Endothelial cell of umbilical vein (primary cell): ENCODE measurements around the gene C10orf67. TPM values are rescaled to one million over a fixed set of nuclear protein-coding genes. Genes with fewer than 3 reads are reported as not detected.

Source experiments
- BruUV-seq: library from RNA; stranded (reverse); fragments of 400-500 nt; replicated peaks from 2 replicates; lab custom pipeline; 2021; lab: Mats Ljungman, UMichigan
- CTCF ChIA-PET: fragments of 300-600, 350-600 bp; sonication (Branson Sonifier 250); formaldehyde crosslinking; loops from one replicate; lab custom pipeline; 2021; ENCODE audit warnings: antibody characterized with exemption, inconsistent platforms; lab: Charles Lee
- POLR2A ChIA-PET: fragments of 300-600, 350-600 bp; sonication (Branson Sonifier 250); formaldehyde crosslinking; loops from one replicate; lab custom pipeline; 2021; ENCODE audit warnings: antibody characterized with exemption, inconsistent platforms; lab: Charles Lee
- DNase-seq: peaks from one replicate; pipeline ENCODE4 v3.0.0-alpha.2; 2011; ENCODE audit warnings: low read depth, low spot score
- FAIRE-seq: peaks from 2 replicates; lab custom pipeline; 2011; peaks lifted over from hg19 to GRCh38; lab: Jason Lieb, UNC
- H2AFZ ChIP-seq: 2 replicates; pipeline ENCODE4 v1.6.0; 2012; ENCODE audit warnings: low read depth, low read length, control low read depth, inconsistent platforms
- H3K27ac ChIP-seq: 2 replicates; pipeline ENCODE4 v1.5.1; 2011; ENCODE audit warnings: low read depth, mild to moderate bottlenecking, control low read depth, low read length, moderate library complexity; ENCODE audit not compliant: insufficient read depth
- H3K27me3 ChIP-seq, 2 experiments: 2 replicates each; pipeline versions ENCODE4 v1.6.0 to v1.6.1; 2011; ENCODE audit warnings: low read length in 2 of 2, mixed read lengths in 1 of 2; ENCODE audit not compliant: control insufficient read depth in 2 of 2, insufficient read depth in 2 of 2
- H3K36me3 ChIP-seq, 2 experiments: 2 replicates in 1 of 2; 3 replicates in 1 of 2; pipeline ENCODE4 v1.5.1; 2011; ENCODE audit warnings: low read length in 2 of 2, mild to moderate bottlenecking in 1 of 2, moderate library complexity in 1 of 2; ENCODE audit not compliant: control insufficient read depth in 2 of 2, insufficient read depth in 2 of 2; ENCODE audit errors: extremely low read depth in 1 of 2
- H3K4me1 ChIP-seq: 3 replicates; pipeline ENCODE4 v1.5.1; 2011; ENCODE audit warnings: mild to moderate bottlenecking, low read length; ENCODE audit not compliant: control insufficient read depth, insufficient read depth; ENCODE audit errors: extremely low read depth
- H3K4me2 ChIP-seq: 2 replicates; pipeline ENCODE4 v1.6.1; 2011; ENCODE audit warnings: low read length, control low read depth, mixed read lengths; ENCODE audit not compliant: insufficient read depth
- H3K4me3 ChIP-seq, 3 experiments: fragments of 200-600 bp in 1 of 3; sonication (generic), shearing (Covaris generic) in 1 of 3; replicated peaks in 1 of 3; 2 replicates each; pipeline ENCODE4 v1.5.1; 2011 to 2016; ENCODE audit warnings: control low read depth in 3 of 3, low read length in 3 of 3, mild to moderate bottlenecking in 2 of 3, inconsistent platforms in 1 of 3, low read depth in 1 of 3, moderate library complexity in 1 of 3; ENCODE audit not compliant: insufficient read depth in 1 of 3
- H3K79me2 ChIP-seq: 2 replicates; pipeline ENCODE4 v1.6.0; 2012; ENCODE audit warnings: low read length, inconsistent platforms; ENCODE audit not compliant: control insufficient read depth, insufficient read depth
- H3K9ac ChIP-seq: replicated peaks from 2 replicates; pipeline ENCODE3; 2011; ENCODE audit warnings: low read length, control low read depth; ENCODE audit not compliant: insufficient read depth; ENCODE audit errors: extremely low read depth
- H3K9me1 ChIP-seq: replicated peaks from 3 replicates; pipeline ENCODE4 v1.6.0; 2011; ENCODE audit warnings: mild to moderate bottlenecking, low read length; ENCODE audit not compliant: control insufficient read depth, insufficient read depth; ENCODE audit errors: extremely low read depth
- H3K9me3 ChIP-seq: replicated peaks from 2 replicates; pipeline ENCODE4 v1.5.1; 2012; ENCODE audit warnings: low read length, inconsistent platforms; ENCODE audit not compliant: control insufficient read depth, insufficient read depth
- H4K20me1 ChIP-seq: replicated peaks from 2 replicates; pipeline ENCODE3; 2011; ENCODE audit warnings: mild to moderate bottlenecking, low read length; ENCODE audit not compliant: control insufficient read depth, insufficient read depth; ENCODE audit errors: extremely low read depth
- CTCF ChIP-seq, 2 donors: IDR thresholded peaks; 1 replicate in 1 of 2; 2 replicates in 1 of 2; pipeline ENCODE4 v1.5.1; 2011; ENCODE audit warnings: low read length in 2 of 2, mild to moderate bottlenecking in 2 of 2, moderate library complexity in 2 of 2, control low read depth in 1 of 2, inconsistent platforms in 1 of 2, low read depth in 1 of 2; ENCODE audit not compliant: insufficient read depth in 1 of 2; ENCODE audit errors: extremely low read depth in 1 of 2
- EZH2 ChIP-seq: IDR thresholded peaks from 2 replicates; pipeline ENCODE4 v1.6.1; 2012; ENCODE audit warnings: borderline replicate concordance, low read depth, mild to moderate bottlenecking, moderate library complexity, low read length, inconsistent platforms; ENCODE audit not compliant: severe bottlenecking
- GATA2 ChIP-seq: IDR thresholded peaks from 2 replicates; pipeline ENCODE4 v1.7.0; 2011; ENCODE audit warnings: low read depth, mild to moderate bottlenecking, moderate library complexity, mixed read lengths, low read length; ENCODE audit not compliant: insufficient read length, insufficient read depth
- JUN ChIP-seq: IDR thresholded peaks from 2 replicates; pipeline ENCODE4 v1.6.1; 2011; ENCODE audit warnings: borderline replicate concordance, low read depth; ENCODE audit not compliant: insufficient read length, insufficient read depth
- MAX ChIP-seq: IDR thresholded peaks from 2 replicates; pipeline ENCODE4 v1.6.1; 2011; ENCODE audit not compliant: insufficient read depth, insufficient read length
- POLR2AphosphoS5 ChIP-seq: IDR thresholded peaks from 2 replicates; pipeline ENCODE4 v1.6.1; 2012; ENCODE audit warnings: low read depth, mild to moderate bottlenecking, control low read depth, low read length, moderate library complexity; ENCODE audit not compliant: insufficient read depth
- dilution Hi-C: fragments of 300-500 bp; cut with MboI; formaldehyde crosslinking; loops from one replicate; pipeline ENCODE4 v1.15.0; 2019; ENCODE audit warnings: low sequenced_read_pairs; ENCODE audit not compliant: extremely low pct_ligation_motif_present
- intact Hi-C: fragments of 100-400 bp; cut with micrococcal nuclease; formaldehyde crosslinking; loops from one replicate; pipeline ENCODE4 v1.10.0; 2022
- polyA plus RNA-seq, 4 experiments: library from polyadenylated mRNA; depleted of rRNA in 3 of 4; stranded (reverse) in 3 of 4; unstranded in 1 of 4; fragments of >200 nt; gene quantifications; 2 replicates each; pipeline versions ENCODE4 v1.2.1 to v1.2.3, GENCODE V29; 2011 to 2012; ENCODE audit warnings: missing spikeins in 1 of 4
- total RNA-seq: library from RNA; stranded (reverse); gene quantifications from 2 replicates; pipeline ENCODE4 v1.2.3, GENCODE V29; 2021

The C10orf67 gene
- total and polyA plus RNA-seq, 2 donors (not counting 3 experiments of a cell fraction or from before 2014, with no cell fraction given) = not detected

- Histone ChIP-seq H3K4me3 (no peak overlapping the region), H3K9ac (no peak overlapping the region), H3K36me3 (no peaks in the 10 kb centered on the region), H3K4me2 (no peak overlapping the region), H3K27me3 (no peaks in the 10 kb centered on the region), H3K4me1 (no peaks in the 10 kb centered on the region), H3K9me1 (no peaks in the 10 kb centered on the region), H3K79me2 (no peaks in the 10 kb centered on the region), H4K20me1 (no peaks in the 10 kb centered on the region), H3K9me3 (no peaks in the 10 kb centered on the region), H2AFZ (no peak overlapping the region), H3K27ac (no peak overlapping the region)
- TF ChIP-seq POLR2AphosphoS5 (no peak), GATA2 (no peak), MAX (no peak), EZH2 (no peak), JUN (no peak)
- ChIA-PET POLR2A (no interaction called here), CTCF (interaction anchor here (0.7 to 2.8 kb wide), 12 partner anchors 120 to 1241 kb away, joined by 3 to 37 read pairs (median 6); no protein-coding TSS in a partner anchor)
- no TSS peak for BruUV-seq
- intact Hi-C loops (loop anchor here (1.0 to 10.0 kb wide), 3 partner anchors 214 to 1203 kb away; no protein-coding TSS in a partner anchor), dilution Hi-C loops (no loop called here)
- FAIRE-seq (no peak), DNase-seq (no peak)
Observed at GRCh38 chr10:23315966-23316365, 28.6 kb downstream of the C10orf67 start.

GRCh38 chr10:23314835-23315239 is 29.8 kb downstream of the C10orf67 start:
- H3K4me3 ChIP-seq = no peak overlapping the region
- no peaks in the 10 kb centered on the region for H4K20me1 ChIP-seq
- no peaks in the 10 kb centered on the region for H3K27me3 ChIP-seq
- H2AFZ ChIP-seq = no peak overlapping the region
- H3K79me2 ChIP-seq = no peaks in the 10 kb centered on the region
- dilution Hi-C loops (no loop called here), intact Hi-C loops (loop anchor here (1.0 to 10.0 kb wide), 5 partner anchors 210 to 1204 kb away; no protein-coding TSS in a partner anchor)
- no peaks in the 10 kb centered on the region for H3K9me3 ChIP-seq
- POLR2A ChIA-PET = no interaction called here
- no peak overlapping the region for H3K27ac ChIP-seq
- BruUV-seq = no TSS peak
- H3K4me1 ChIP-seq = no peaks in the 10 kb centered on the region
- CTCF ChIA-PET = interaction anchor here (0.5 to 2.8 kb wide), 26 partner anchors 10 to 1242 kb away, joined by 3 to 37 read pairs (median 4); no protein-coding TSS in a partner anchor
- H3K9me1 ChIP-seq = no peaks in the 10 kb centered on the region
- FAIRE-seq = peak; percentile 78
- peak; percentile 63 for DNase-seq
- H3K36me3 ChIP-seq = no peaks in the 10 kb centered on the region
- TF ChIP-seq CTCF (IDR thresholded peaks at IDR 0.05; ENCODE audit: extremely low read depth in 1 of 2, insufficient read depth in 1 of 2, low read depth in 1 of 2, low read length in 2 of 2) (peak; percentile 34 to 40), EZH2 (no peak)
- H3K4me2 ChIP-seq = no peak overlapping the region
- no peak overlapping the region for H3K9ac ChIP-seq
